Suppressor macrophage treated with lipopolysaccharide for 1 hour (primary cell): Measurements from ENCODE around the gene SLX4IP.
A peak's percentile ranks its signal among the peaks of the same experiment; 100 is the strongest.

ENCODE experiments used
- DNase-seq, 3 donors: peaks; one replicate each; pipeline ENCODE4 v3.0.0-alpha.2; 2020 to 2022

The SLX4IP gene

GRCh38 chr20:10653599-10654249 is 218.6 kb downstream of the SLX4IP start:
- DNase-seq, result peak; percentile 34 to 51 (median 47)

GRCh38 chr20:10654250-10654610 is 219.1 kb downstream of the SLX4IP start:
- no peak for DNase-seq

GRCh38 chr20:10654630-10655029 is 219.5 kb downstream of the SLX4IP start:
- no peak for DNase-seq

- DNase-seq, result no peak
Observed at GRCh38 chr20:10655720-10656669, 220.9 kb downstream of the SLX4IP start.

- DNase-seq, result no peak
Observed at GRCh38 chr20:10657453-10657852, 222.3 kb downstream of the SLX4IP start.

- DNase-seq, result no peak
Observed at GRCh38 chr20:10658051-10658823, 223.1 kb downstream of the SLX4IP start.

- no peak for DNase-seq
Observed at GRCh38 chr20:10658876-10659632, 223.9 kb downstream of the SLX4IP start.

- no peak for DNase-seq
Observed at GRCh38 chr20:10659651-10660601, 224.8 kb downstream of the SLX4IP start.

GRCh38 chr20:10660661-10661060 is 225.6 kb downstream of the SLX4IP start:
- DNase-seq, result no peak

GRCh38 chr20:10661261-10661660 is 226.2 kb downstream of the SLX4IP start:
- DNase-seq, result no peak

GRCh38 chr20:10662151-10662550 is 227.0 kb downstream of the SLX4IP start:
- no peak for DNase-seq

- peak; percentile 45 to 74 (median 58) for DNase-seq
Observed at GRCh38 chr20:10662661-10663458, 227.8 kb downstream of the SLX4IP start.

GRCh38 chr20:10663756-10664155 is 228.7 kb downstream of the SLX4IP start:
- no peak for DNase-seq

- DNase-seq, result no peak
Observed at GRCh38 chr20:10665027-10665561, 230.0 kb downstream of the SLX4IP start.

GRCh38 chr20:10665791-10666190 is 230.7 kb downstream of the SLX4IP start:
- DNase-seq, result peak in 1 of 3 donors; percentile 0

GRCh38 chr20:10666221-10667076 is 231.3 kb downstream of the SLX4IP start:
- DNase-seq, result peak in 1 of 3 donors; percentile 1

- DNase-seq, result peak in 1 of 3 donors; percentile 12
Observed at GRCh38 chr20:10667077-10667401, 231.9 kb downstream of the SLX4IP start.

- no peak for DNase-seq
Observed at GRCh38 chr20:10667560-10668167, 232.6 kb downstream of the SLX4IP start.
